GM21381 (cell line): ENCODE measurements around the gene RPSA.
"Not testable (repeated sequence)": the region's sequence is repeated elsewhere in the genome, so short reads cannot be mapped to it uniquely, and the experiment has no call there.

Experiments used
- ATAC-seq: cut with Tn5 transposase; IDR thresholded peaks from one replicate; pipeline ENCODE4 v1.9.1; 2021; ENCODE audit warnings: mild to moderate bottlenecking, moderate library complexity; ENCODE audit not compliant: unreplicated experiment

The RPSA gene

GRCh38 chr3:39388153-39388552 is 18.4 kb upstream of the RPSA start:
- no peak for ATAC-seq

- ATAC-seq, result peak; percentile 72
Observed at GRCh38 chr3:39388741-39389248, 17.7 kb upstream of the RPSA start.

- no peak for ATAC-seq
Observed at GRCh38 chr3:39390181-39390580, 16.3 kb upstream of the RPSA start.

- ATAC-seq, result no peak
Observed at GRCh38 chr3:39396690-39397089, 9.8 kb upstream of the RPSA start.

- ATAC-seq, result no peak
Observed at GRCh38 chr3:39398700-39399099, 7.8 kb upstream of the RPSA start.

- no peak for ATAC-seq
Observed at GRCh38 chr3:39401983-39402382, 4.5 kb upstream of the RPSA start.

- ATAC-seq, result no peak
Observed at GRCh38 chr3:39404943-39405686, 1.4 kb upstream of the RPSA start.

- no peak for ATAC-seq
Observed at GRCh38 chr3:39405687-39406367, 693 bp upstream of the RPSA start.

GRCh38 chr3:39407259-39407629 is 724 bp downstream of the RPSA start:
- no peak for ATAC-seq

GRCh38 chr3:39407773-39408492 is 1.4 kb downstream of the RPSA start:
- no peak for ATAC-seq

GRCh38 chr3:39408493-39409372 is 2.2 kb downstream of the RPSA start:
- ATAC-seq, result no peak

- no peak for ATAC-seq
Observed at GRCh38 chr3:39409514-39410136, 3.1 kb downstream of the RPSA start.

- ATAC-seq, result no peak
Observed at GRCh38 chr3:39410893-39411292, 4.4 kb downstream of the RPSA start.

- no peak for ATAC-seq
Observed at GRCh38 chr3:39412668-39413260, 6.2 kb downstream of the RPSA start.

GRCh38 chr3:39413691-39414420 is 7.3 kb downstream of the RPSA start:
- ATAC-seq, result no peak

- ATAC-seq, result no peak
Observed at GRCh38 chr3:39414421-39414907, 7.9 kb downstream of the RPSA start.

GRCh38 chr3:39415302-39415701 is 8.8 kb downstream of the RPSA start:
- ATAC-seq, result not testable (repeated sequence)

- no peak for ATAC-seq
Observed at GRCh38 chr3:39415983-39416382, 9.5 kb downstream of the RPSA start.

- not testable (repeated sequence) for ATAC-seq
Observed at GRCh38 chr3:39416998-39417397, 10.5 kb downstream of the RPSA start.
